ENCODE results near the gene QRSL1.
"Not testable (repeated sequence)": the region's sequence is repeated elsewhere in the genome, so short reads cannot be mapped to it uniquely, and the experiment has no call there.

The QRSL1 gene

GRCh38 chr6:106629103-106629858 lies at the start of gene QRSL1, which contains the start of gene RTN4IP1:
Gene QRSL1, plus strand, starts transcription at chr6:106629578. Its CDS starts 104 bp downstream, at chr6:106629682.
Gene RTN4IP1, minus strand, starts transcription at chr6:106629498. Its CDS starts 477 bp downstream, at chr6:106629021.
- DNase-seq (ENCODE audit: low read depth in 1 of 2, low spot score in 1 of 2): peak; percentile 78 to 92
- in situ Hi-C loops (cut with HindIII; ENCODE audit: low pct_unique_long_range_greater_than_20kb, low sequenced_read_pairs): no loop called here
- TF ChIP-seq JUND (IDR thresholded peaks at IDR 0.05; ENCODE audit: low read depth): no peak

GRCh38 chr6:106581468-106581867 lies 47.9 kb upstream of the QRSL1 start:
- no peak for TF ChIP-seq JUND (IDR thresholded peaks at IDR 0.05; ENCODE audit: low read depth)
- no peak for DNase-seq (ENCODE audit: low read depth in 1 of 2, low spot score in 1 of 2)
- in situ Hi-C loops (cut with HindIII; ENCODE audit: low pct_unique_long_range_greater_than_20kb, low sequenced_read_pairs): no loop called here

GRCh38 chr6:106586815-106587415 lies 42.5 kb upstream of the QRSL1 start:
- DNase-seq (ENCODE audit: low read depth in 1 of 2, low spot score in 1 of 2): no peak
- TF ChIP-seq JUND (IDR thresholded peaks at IDR 0.05; ENCODE audit: low read depth): no peak
- in situ Hi-C loops (cut with HindIII; ENCODE audit: low pct_unique_long_range_greater_than_20kb, low sequenced_read_pairs): no loop called here

- in situ Hi-C loops (cut with HindIII; ENCODE audit: low pct_unique_long_range_greater_than_20kb, low sequenced_read_pairs); DNase-seq (ENCODE audit: low read depth in 1 of 2, low spot score in 1 of 2): not testable (repeated sequence)
Observed at GRCh38 chr6:106588937-106589336, 40.4 kb upstream of the QRSL1 start.

GRCh38 chr6:106591111-106591825 lies 38.1 kb upstream of the QRSL1 start:
- TF ChIP-seq JUND (IDR thresholded peaks at IDR 0.05; ENCODE audit: low read depth): no peak
- peak in 1 of 2 experiments; percentile 72 for DNase-seq (ENCODE audit: low read depth in 1 of 2, low spot score in 1 of 2)
- in situ Hi-C loops (cut with HindIII; ENCODE audit: low pct_unique_long_range_greater_than_20kb, low sequenced_read_pairs): no loop called here

GRCh38 chr6:106599440-106599839 lies 29.9 kb upstream of the QRSL1 start:
- TF ChIP-seq JUND (IDR thresholded peaks at IDR 0.05; ENCODE audit: low read depth): no peak
- in situ Hi-C loops (cut with HindIII; ENCODE audit: low pct_unique_long_range_greater_than_20kb, low sequenced_read_pairs): no loop called here
- DNase-seq (ENCODE audit: low read depth in 1 of 2, low spot score in 1 of 2): no peak

- in situ Hi-C loops (cut with HindIII; ENCODE audit: low pct_unique_long_range_greater_than_20kb, low sequenced_read_pairs): no loop called here
- no peak for TF ChIP-seq JUND (IDR thresholded peaks at IDR 0.05; ENCODE audit: low read depth)
- DNase-seq (ENCODE audit: low read depth in 1 of 2, low spot score in 1 of 2): no peak
Observed at GRCh38 chr6:106600329-106600728, 29.0 kb upstream of the QRSL1 start.

GRCh38 chr6:106608080-106608668 lies 21.2 kb upstream of the QRSL1 start:
- DNase-seq (ENCODE audit: low read depth in 1 of 2, low spot score in 1 of 2): peak in 1 of 2 experiments; percentile 80
- in situ Hi-C loops (cut with HindIII; ENCODE audit: low pct_unique_long_range_greater_than_20kb, low sequenced_read_pairs): no loop called here
- no peak for TF ChIP-seq JUND (IDR thresholded peaks at IDR 0.05; ENCODE audit: low read depth)

GRCh38 chr6:106609699-106610098 lies 19.7 kb upstream of the QRSL1 start:
- TF ChIP-seq JUND (IDR thresholded peaks at IDR 0.05; ENCODE audit: low read depth): no peak
- in situ Hi-C loops (cut with HindIII; ENCODE audit: low pct_unique_long_range_greater_than_20kb, low sequenced_read_pairs): no loop called here
- DNase-seq (ENCODE audit: low read depth in 1 of 2, low spot score in 1 of 2): peak in 1 of 2 experiments; percentile 55

- DNase-seq (ENCODE audit: low read depth in 1 of 2, low spot score in 1 of 2): no peak
- in situ Hi-C loops (cut with HindIII; ENCODE audit: low pct_unique_long_range_greater_than_20kb, low sequenced_read_pairs): no loop called here
- TF ChIP-seq JUND (IDR thresholded peaks at IDR 0.05; ENCODE audit: low read depth): no peak
Observed at GRCh38 chr6:106611030-106611429, 18.3 kb upstream of the QRSL1 start.

- no peak for DNase-seq (ENCODE audit: low read depth in 1 of 2, low spot score in 1 of 2)
- TF ChIP-seq JUND (IDR thresholded peaks at IDR 0.05; ENCODE audit: low read depth): no peak
- in situ Hi-C loops (cut with HindIII; ENCODE audit: low pct_unique_long_range_greater_than_20kb, low sequenced_read_pairs): no loop called here
Observed at GRCh38 chr6:106612671-106613416, 16.5 kb upstream of the QRSL1 start.

GRCh38 chr6:106613590-106613989 lies 15.8 kb upstream of the QRSL1 start:
- in situ Hi-C loops (cut with HindIII; ENCODE audit: low pct_unique_long_range_greater_than_20kb, low sequenced_read_pairs): no loop called here
- DNase-seq (ENCODE audit: low read depth in 1 of 2, low spot score in 1 of 2): no peak
- no peak for TF ChIP-seq JUND (IDR thresholded peaks at IDR 0.05; ENCODE audit: low read depth)

All from T47D (cell line).